Suprapubic skin (tissue), 4 donors: ENCODE results near the gene RPE.

Experiments
- POLR2A ChIP-seq, 2 donors: fragments of 450-650 bp; IDR thresholded peaks; one replicate each; pipeline ENCODE4 v1.6.1; 2017; ENCODE audit warnings: antibody characterized with exemption in 2 of 2, mild to moderate bottlenecking in 2 of 2, moderate library complexity in 2 of 2
- POLR2AphosphoS5 ChIP-seq, 3 donors: sonication (generic); formaldehyde crosslinking; IDR thresholded peaks; one replicate each; pipeline ENCODE4 v1.6.1; 2017; ENCODE audit warnings: antibody characterized with exemption in 3 of 3
- TF ChIP-seq, protein P1 (sequence below), 2 donors: fragments of 200-600 bp in 1 of 2; fragments of 450-650 bp in 1 of 2; sonication (generic) in 1 of 2; IDR thresholded peaks; one replicate each; pipeline ENCODE4 v1.5.1; 2016 to 2019; ENCODE audit warnings: antibody characterized with exemption in 2 of 2, mild to moderate bottlenecking in 1 of 2, moderate library complexity in 1 of 2

- TF ChIP-seq, protein P1, sequence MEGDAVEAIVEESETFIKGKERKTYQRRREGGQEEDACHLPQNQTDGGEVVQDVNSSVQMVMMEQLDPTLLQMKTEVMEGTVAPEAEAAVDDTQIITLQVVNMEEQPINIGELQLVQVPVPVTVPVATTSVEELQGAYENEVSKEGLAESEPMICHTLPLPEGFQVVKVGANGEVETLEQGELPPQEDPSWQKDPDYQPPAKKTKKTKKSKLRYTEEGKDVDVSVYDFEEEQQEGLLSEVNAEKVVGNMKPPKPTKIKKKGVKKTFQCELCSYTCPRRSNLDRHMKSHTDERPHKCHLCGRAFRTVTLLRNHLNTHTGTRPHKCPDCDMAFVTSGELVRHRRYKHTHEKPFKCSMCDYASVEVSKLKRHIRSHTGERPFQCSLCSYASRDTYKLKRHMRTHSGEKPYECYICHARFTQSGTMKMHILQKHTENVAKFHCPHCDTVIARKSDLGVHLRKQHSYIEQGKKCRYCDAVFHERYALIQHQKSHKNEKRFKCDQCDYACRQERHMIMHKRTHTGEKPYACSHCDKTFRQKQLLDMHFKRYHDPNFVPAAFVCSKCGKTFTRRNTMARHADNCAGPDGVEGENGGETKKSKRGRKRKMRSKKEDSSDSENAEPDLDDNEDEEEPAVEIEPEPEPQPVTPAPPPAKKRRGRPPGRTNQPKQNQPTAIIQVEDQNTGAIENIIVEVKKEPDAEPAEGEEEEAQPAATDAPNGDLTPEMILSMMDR (IDR thresholded peaks at IDR 0.05), result peak in 1 of 2 donors; percentile 54
- TF ChIP-seq POLR2AphosphoS5 (IDR thresholded peaks at IDR 0.05), result no peak
- no peak for TF ChIP-seq POLR2A (IDR thresholded peaks at IDR 0.05)
Observed at GRCh38 chr2:209960676-209961630, 41.5 kb upstream of the RPE start.
